Measurements from ENCODE around the gene MRPL44. TPM values are rescaled to one million over a fixed set of nuclear protein-coding genes. Genes with fewer than 3 reads are reported as not detected.
A peak's percentile ranks its signal among the peaks of the same experiment; 100 is the strongest.

Gene MRPL44
- total and polyA plus RNA-seq, 2 of the 13 experiments (the other 11 are each of a cell fraction or from before 2014, with no cell fraction given): 38.4 to 78.0 TPM

- TF ChIP-seq ZNF749 (CRISPR knock-in tag; IDR thresholded peaks at IDR 0.05; ENCODE audit: borderline replicate concordance): no peak
- TF ChIP-seq BCL6 (CRISPR knock-in tag; IDR thresholded peaks at IDR 0.05): 0 out of 2 replicates have a peak, but pooled peaks have one; percentile 5
- peak; percentile 75; the same call in 1 of the 2 replicates for TF ChIP-seq FOXJ3 (CRISPR knock-in tag; IDR thresholded peaks at IDR 0.05; ENCODE audit: borderline replicate concordance)
Measured at GRCh38 chr2:223929571-223930102, 27.6 kb upstream of the MRPL44 start (continued).

DNA sequence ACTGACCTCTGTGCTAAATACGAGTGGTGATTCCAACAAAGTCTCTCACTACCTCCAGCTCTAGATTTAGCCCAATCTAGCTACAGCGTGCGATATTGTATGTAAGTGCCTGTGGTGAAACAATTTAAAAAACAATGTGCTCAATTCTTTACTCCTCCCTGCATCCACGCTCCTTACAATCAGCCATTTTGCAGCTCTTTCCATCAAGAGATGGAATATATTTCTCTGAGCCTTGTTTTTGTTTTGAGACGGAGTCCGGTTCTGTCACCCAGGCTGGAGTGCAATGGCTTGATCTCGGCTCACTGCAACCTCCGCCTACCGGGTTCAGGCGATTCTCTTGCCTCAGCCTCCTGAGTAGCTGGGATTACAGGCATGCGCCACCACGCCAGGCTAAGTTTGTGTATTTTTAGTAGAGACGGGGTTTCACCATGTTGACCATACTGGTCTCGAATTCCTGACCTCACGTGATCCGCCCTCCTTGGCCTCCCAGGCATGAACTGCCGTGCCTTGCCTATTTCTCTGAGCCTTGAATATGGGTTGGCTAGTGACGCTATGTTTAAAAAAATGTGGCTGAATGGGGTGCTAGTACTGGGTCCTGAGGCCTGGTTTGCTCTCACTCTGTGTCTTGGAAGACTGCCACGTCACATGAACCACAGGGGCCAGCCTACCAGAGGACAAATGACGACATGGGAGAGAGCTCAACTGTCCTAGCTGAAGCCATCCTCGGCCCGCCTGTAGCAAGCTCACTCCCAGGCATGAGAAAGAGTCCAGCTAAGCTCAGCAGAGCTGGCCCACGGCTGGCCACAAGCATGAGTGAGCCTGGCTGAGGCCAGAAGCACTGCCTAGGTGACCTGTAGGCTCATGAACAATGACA, 26.9 kb upstream of the MRPL44 start:
- intact Hi-C loops (cut with micrococcal nuclease; ENCODE audit: unreplicated experiment): loop anchor here (1.0 to 5.0 kb wide), 6 partner anchors 15 to 93 kb away; partner anchors contain the start of genes AP1S3, MRPL44 and WDFY1
- peak overlapping the region; percentile 81 for H3K9ac ChIP-seq (ENCODE audit: insufficient read depth, low read depth, low read length)
- peak overlapping the region; percentile 92 for H3K4me2 ChIP-seq (ENCODE audit: low read depth, low read length)
- BruUV-seq (replicated peaks): TSS peak; percentile 84
- ChIA-PET POLR2A (interaction anchor here (0.6 to 3.2 kb wide), 24 partner anchors 8 to 216 kb away, joined by 3 to 82 read pairs (median 6); partner anchors contain the start of genes MRPL44 and WDFY1), CTCF (ENCODE audit: low intra/inter-chr PET ratio, low total read pairs) (no interaction called here)
- peaks cover 8% of the 10 kb centered on the region for H3K9me3 ChIP-seq (ENCODE audit: low read length)
- in situ Hi-C loops (cut with HindIII; ENCODE audit: extremely low pct_ligation_motif_present, low pct_unique_long_range_greater_than_20kb): no loop called here
- DNase-seq (ENCODE audit: low spot score) (peak; percentile 97), FAIRE-seq (peak; percentile 95), ATAC-seq (peak; percentile 96)
- no peaks in the 10 kb centered on the region for H4K20me1 ChIP-seq (ENCODE audit: insufficient read depth, low read length)
- H3K27me3 ChIP-seq (ENCODE audit: control insufficient read depth in 1 of 2, insufficient read depth in 2 of 2, low read length in 2 of 2): no peaks in the 10 kb centered on the region; a peak in 1 of 5 replicates
- WGBS (ENCODE audit: low lambda C conversion rate): under 1% methylated on average over 22 of the region's 23 CpGs
- peak overlapping the region; percentile 36 for H2AFZ ChIP-seq (ENCODE audit: low read length)
- peak overlapping the region; percentile 53 to 68 (median 64) for H3K4me3 ChIP-seq (replicated peaks in 1 of 3; ENCODE audit: insufficient read depth in 1 of 3, low read depth in 2 of 3, low read length in 3 of 3)
- peak overlapping the region; percentile 90 for H3K27ac ChIP-seq (ENCODE audit: extremely low read length, insufficient read depth, low read length)
- no peaks in the 10 kb centered on the region; a peak in 1 of 5 replicates for H3K36me3 ChIP-seq (replicated peaks in 1 of 2; ENCODE audit: control insufficient read depth in 1 of 2, insufficient read depth in 2 of 2, low read length in 2 of 2)
- H3K79me2 ChIP-seq (ENCODE audit: insufficient read depth, low read length): peaks cover 70% of the 10 kb centered on the region
- peaks cover 63% of the 10 kb centered on the region for H3K4me1 ChIP-seq (ENCODE audit: insufficient read depth, low read length)
- TF ChIP-seq ZFP41 (CRISPR knock-in tag; IDR thresholded peaks at IDR 0.05; ENCODE audit: borderline replicate concordance) (no peak), SP5 (CRISPR knock-in tag; IDR thresholded peaks at IDR 0.05; ENCODE audit: borderline replicate concordance, low read depth) (no peak), ZNF772 (CRISPR knock-in tag; IDR thresholded peaks at IDR 0.05) (no peak), CCAR2 (optimal IDR thresholded peaks at IDR 0.05; ENCODE audit: low read depth, low read length) (no peak), ZNF629 (CRISPR knock-in tag; conservative IDR thresholded peaks at IDR 0.05) (peak; percentile 70), ZNF816 (CRISPR knock-in tag; IDR thresholded peaks at IDR 0.05; ENCODE audit: borderline replicate concordance) (peak; percentile 95), LBX2 (CRISPR knock-in tag; IDR thresholded peaks at IDR 0.05; ENCODE audit: borderline replicate concordance) (peak; percentile 39; the same call in 1 of the 2 replicates), ZNF761 (CRISPR knock-in tag; conservative IDR thresholded peaks at IDR 0.05) (peak; percentile 61; the same call in 1 of the 2 replicates), SMAD1 (CRISPR knock-in tag; IDR thresholded peaks at IDR 0.05; ENCODE audit: borderline replicate concordance, low read depth) (peak; percentile 91; the same call in 1 of the 2 replicates), SOX5 (CRISPR knock-in tag; IDR thresholded peaks at IDR 0.05; ENCODE audit: borderline replicate concordance) (peak; percentile 64), ZNF260 (CRISPR knock-in tag; IDR thresholded peaks at IDR 0.05; ENCODE audit: borderline replicate concordance, low read depth) (no peak), ZNF660 (CRISPR knock-in tag; IDR thresholded peaks at IDR 0.05; ENCODE audit: borderline replicate concordance, low read depth) (no peak), TMF1 (CRISPR knock-in tag; IDR thresholded peaks at IDR 0.05; ENCODE audit: low read depth) (no peak), ATF7 (IDR thresholded peaks at IDR 0.05) (peak; percentile 87), ATF7 (CRISPR knock-in tag; IDR thresholded peaks at IDR 0.05) (peak; percentile 93; the same call in 1 of the 2 replicates)
- TF ChIP-seq, protein P1, sequence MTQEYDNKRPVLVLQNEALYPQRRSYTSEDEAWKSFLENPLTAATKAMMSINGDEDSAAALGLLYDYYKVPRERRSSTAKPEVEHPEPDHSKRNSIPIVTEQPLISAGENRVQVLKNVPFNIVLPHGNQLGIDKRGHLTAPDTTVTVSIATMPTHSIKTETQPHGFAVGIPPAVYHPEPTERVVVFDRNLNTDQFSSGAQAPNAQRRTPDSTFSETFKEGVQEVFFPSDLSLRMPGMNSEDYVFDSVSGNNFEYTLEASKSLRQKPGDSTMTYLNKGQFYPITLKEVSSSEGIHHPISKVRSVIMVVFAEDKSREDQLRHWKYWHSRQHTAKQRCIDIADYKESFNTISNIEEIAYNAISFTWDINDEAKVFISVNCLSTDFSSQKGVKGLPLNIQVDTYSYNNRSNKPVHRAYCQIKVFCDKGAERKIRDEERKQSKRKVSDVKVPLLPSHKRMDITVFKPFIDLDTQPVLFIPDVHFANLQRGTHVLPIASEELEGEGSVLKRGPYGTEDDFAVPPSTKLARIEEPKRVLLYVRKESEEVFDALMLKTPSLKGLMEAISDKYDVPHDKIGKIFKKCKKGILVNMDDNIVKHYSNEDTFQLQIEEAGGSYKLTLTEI (CRISPR knock-in tag; conservative IDR thresholded peaks at IDR 0.05): no peak

All from HepG2 (cell line).